GM19099 (cell line): ENCODE measurements around the gene THEMIS.

Experiments used
- POLR2A ChIP-seq: IDR thresholded peaks from 3 replicates; pipeline ENCODE4 v1.6.1; 2011; ENCODE audit warnings: low read depth; ENCODE audit not compliant: insufficient read length; ENCODE audit errors: extremely low read depth

The THEMIS gene

GRCh38 chr6:127900935-127901334, at the start of gene THEMIS:
Gene THEMIS (minus strand): TSS chr6:127901058. CDS start chr6:127900932, 126 bp downstream.
- no peak for TF ChIP-seq POLR2A

- no peak for TF ChIP-seq POLR2A
Observed at GRCh38 chr6:127949251-127949650, 48.4 kb upstream of the THEMIS start.

- no peak for TF ChIP-seq POLR2A
Observed at GRCh38 chr6:127946388-127946787, 45.5 kb upstream of the THEMIS start.

- no peak for TF ChIP-seq POLR2A
Observed at GRCh38 chr6:127945434-127946097, 44.7 kb upstream of the THEMIS start.

- TF ChIP-seq POLR2A: no peak
Observed at GRCh38 chr6:127941228-127941627, 40.4 kb upstream of the THEMIS start.

- no peak for TF ChIP-seq POLR2A
Observed at GRCh38 chr6:127939442-127940066, 38.7 kb upstream of the THEMIS start.

- TF ChIP-seq POLR2A: no peak
Observed at GRCh38 chr6:127938701-127939100, 37.8 kb upstream of the THEMIS start.

GRCh38 chr6:127937747-127938146, 36.9 kb upstream of the THEMIS start:
- TF ChIP-seq POLR2A: no peak

- TF ChIP-seq POLR2A: no peak
Observed at GRCh38 chr6:127937102-127937501, 36.2 kb upstream of the THEMIS start.

- no peak for TF ChIP-seq POLR2A
Observed at GRCh38 chr6:127934956-127935355, 34.1 kb upstream of the THEMIS start.

GRCh38 chr6:127933852-127934840, 33.3 kb upstream of the THEMIS start:
- TF ChIP-seq POLR2A: no peak

- TF ChIP-seq POLR2A: no peak
Observed at GRCh38 chr6:127933137-127933536, 32.3 kb upstream of the THEMIS start.

GRCh38 chr6:127932708-127933107, 31.9 kb upstream of the THEMIS start:
- no peak for TF ChIP-seq POLR2A

- TF ChIP-seq POLR2A: no peak
Observed at GRCh38 chr6:127924440-127924839, 23.6 kb upstream of the THEMIS start.

- TF ChIP-seq POLR2A: no peak
Observed at GRCh38 chr6:127924031-127924430, 23.2 kb upstream of the THEMIS start.

- no peak for TF ChIP-seq POLR2A
Observed at GRCh38 chr6:127923135-127923534, 22.3 kb upstream of the THEMIS start.

GRCh38 chr6:127921982-127922381, 21.1 kb upstream of the THEMIS start:
- no peak for TF ChIP-seq POLR2A
